ENCODE results near the gene PABPC1L. TPM values are rescaled to one million over a fixed set of nuclear protein-coding genes. Genes with fewer than 3 reads are reported as not detected.

The PABPC1L gene
- total RNA-seq, 1 experiment from 2014 or later = 83.5 TPM

GRCh38 chr20:44961870-44962267, 52.0 kb downstream of the PABPC1L start:
- no peak overlapping the region for H3K4me3 Mint-ChIP-seq
- Histone ChIP-seq H2AFZ (ENCODE audit: low read length) (no peak overlapping the region), H3K4me2 (ENCODE audit: insufficient read depth, insufficient read length, low read length) (no peak overlapping the region)

More at GRCh38 chr20:44961870-44962267, 52.0 kb downstream of the PABPC1L start:
- no peak overlapping the region for H3K14ac ChIP-seq (ENCODE audit: insufficient read depth, low read length)
- H3K18ac ChIP-seq (ENCODE audit: insufficient read length, low read depth, low read length) = no peak overlapping the region
- H3K79me2 ChIP-seq (ENCODE audit: insufficient read depth, low read length) = no peaks in the 10 kb centered on the region
- no CpG with 5 or more reads among the region's 3 CpGs for WGBS (ENCODE audit: extremely low coverage, insufficient read length, low lambda C conversion rate)
- H2BK12ac ChIP-seq (ENCODE audit: insufficient read length, low read depth, low read length) = no peak overlapping the region
- no peak for DNase-seq
- H2BK5ac ChIP-seq (ENCODE audit: insufficient read length, low read length) = no peak overlapping the region
- no peak overlapping the region for H2BK15ac ChIP-seq (ENCODE audit: low read depth, low read length)
- H3K23me2 ChIP-seq (ENCODE audit: insufficient read length, low read depth, low read length, poor library complexity, severe bottlenecking) = peaks cover 9% of the 10 kb centered on the region
- no peak overlapping the region for H2BK120ac ChIP-seq (ENCODE audit: low read depth, low read length, poor library complexity, severe bottlenecking)
- H3K4ac ChIP-seq (ENCODE audit: low read depth, low read length) = no peak overlapping the region
- no peak for TF ChIP-seq CTCF (conservative IDR thresholded peaks at IDR 0.05)
- 0 out of 2 replicates have a peak, but pooled peaks cover 2% of the 10 kb centered on the region for H3K4me1 ChIP-seq (ENCODE audit: insufficient read depth, low read length)
- no peak overlapping the region; a peak in 1 of 7 replicates for H3K27ac Mint-ChIP-seq
- H3K79me1 ChIP-seq (ENCODE audit: insufficient read depth, low read depth, low read length, poor library complexity, severe bottlenecking) = peaks cover 4% of the 10 kb centered on the region
- no peak overlapping the region for H4K8ac ChIP-seq (replicated peaks; ENCODE audit: insufficient read length, low read depth, low read length)
- no peak overlapping the region for H2BK20ac ChIP-seq (ENCODE audit: low read depth, low read length, poor library complexity, severe bottlenecking)
- H3K36me3 Mint-ChIP-seq (ENCODE audit: insufficient read depth in 1 of 3, low read depth in 3 of 3) = peaks cover 0 to 13% (median 11%) of the 10 kb centered on the region in 3 experiments
- no peak overlapping the region for H3T11ph ChIP-seq (ENCODE audit: low read length)
- H3K9me3 ChIP-seq (ENCODE audit: control insufficient read depth, low read depth, low read length) = no peaks in the 10 kb centered on the region
- no peaks in the 10 kb centered on the region for H4K20me1 ChIP-seq (ENCODE audit: control insufficient read depth, insufficient read depth, insufficient read length)
- no peak overlapping the region for H3K9ac ChIP-seq (ENCODE audit: extremely low read depth, insufficient read length, low read length)
- peaks cover 37 to 40% of the 10 kb centered on the region in 2 experiments for H3K4me1 Mint-ChIP-seq
- no peak overlapping the region for H4K5ac ChIP-seq (ENCODE audit: insufficient read length, low read depth, low read length)
- H3K9me3 Mint-ChIP-seq = no peaks in the 10 kb centered on the region; a peak in 2 of 5 replicates
- no peak overlapping the region for H4K91ac ChIP-seq (ENCODE audit: insufficient read length, low read depth, low read length)
- H3K56ac ChIP-seq (ENCODE audit: insufficient read length, low read depth, low read length) = no peak overlapping the region
- H2AK5ac ChIP-seq (ENCODE audit: insufficient read length, low read length) = no peak overlapping the region
- peaks cover 44% of the 10 kb centered on the region for H3K27me3 Mint-ChIP-seq (ENCODE audit: low read depth)
- no peaks in the 10 kb centered on the region; the same call in 1 of the 2 replicates for H3K27me3 ChIP-seq (ENCODE audit: insufficient read depth, low read length)
- no peak overlapping the region for H3K27ac ChIP-seq (ENCODE audit: insufficient read length, low read depth, low read length)
- H3K23ac ChIP-seq (ENCODE audit: insufficient read length, low read depth, low read length) = no peak overlapping the region
